ENCODE measurements around the gene BSND. TPM values are rescaled to one million over a fixed set of nuclear protein-coding genes. Genes with fewer than 3 reads are reported as not detected.
A peak's percentile ranks its signal among the peaks of the same experiment; 100 is the strongest.

BSND gene
- total RNA-seq, 1 experiment from 2014 or later = 0.17 TPM

GRCh38 chr1:55044617-55045397 is 46.1 kb downstream of the BSND start:
- Histone ChIP-seq H3K9ac (ENCODE audit: extremely low read depth, insufficient read length, low read length) (no peak overlapping the region), H3K4ac (ENCODE audit: low read depth, low read length) (no peak overlapping the region), H2BK15ac (ENCODE audit: low read depth, low read length) (no peak overlapping the region), H4K8ac (replicated peaks; ENCODE audit: insufficient read length, low read depth, low read length) (no peak overlapping the region), H3K9me3 (ENCODE audit: control insufficient read depth, low read depth, low read length) (no peaks in the 10 kb centered on the region), H4K91ac (ENCODE audit: insufficient read length, low read depth, low read length) (no peak overlapping the region), H2AFZ (ENCODE audit: low read length) (no peak overlapping the region), H3K56ac (ENCODE audit: insufficient read length, low read depth, low read length) (no peak overlapping the region), H3T11ph (ENCODE audit: low read length) (no peak overlapping the region), H3K79me1 (ENCODE audit: insufficient read depth, low read depth, low read length, poor library complexity, severe bottlenecking) (no peaks in the 10 kb centered on the region), H2BK120ac (ENCODE audit: low read depth, low read length, poor library complexity, severe bottlenecking) (no peak overlapping the region), H4K5ac (ENCODE audit: insufficient read length, low read depth, low read length) (no peak overlapping the region), H3K14ac (ENCODE audit: insufficient read depth, low read length) (no peak overlapping the region), H2BK5ac (ENCODE audit: insufficient read length, low read length) (no peak overlapping the region), H2BK12ac (ENCODE audit: insufficient read length, low read depth, low read length) (no peak overlapping the region), H3K27ac (ENCODE audit: insufficient read length, low read depth, low read length) (no peak overlapping the region), H3K18ac (ENCODE audit: insufficient read length, low read depth, low read length) (no peak overlapping the region), H4K20me1 (ENCODE audit: control insufficient read depth, insufficient read depth, insufficient read length) (no peaks in the 10 kb centered on the region), H3K23ac (ENCODE audit: insufficient read length, low read depth, low read length) (no peak overlapping the region), H2BK20ac (ENCODE audit: low read depth, low read length, poor library complexity, severe bottlenecking) (no peak overlapping the region), H3K23me2 (ENCODE audit: insufficient read length, low read depth, low read length, poor library complexity, severe bottlenecking) (peaks cover 13% of the 10 kb centered on the region), H3K4me2 (ENCODE audit: insufficient read depth, insufficient read length, low read length) (no peak overlapping the region), H3K79me2 (ENCODE audit: insufficient read depth, low read length) (peaks cover 18% of the 10 kb centered on the region; the same call in 1 of the 2 replicates), H3K4me1 (ENCODE audit: insufficient read depth, low read length) (peaks cover 4% of the 10 kb centered on the region; the same call in 1 of the 2 replicates), H3K27me3 (ENCODE audit: insufficient read depth, low read length) (peaks cover 2% of the 10 kb centered on the region; the same call in 1 of the 2 replicates), H2AK5ac (ENCODE audit: insufficient read length, low read length) (no peak overlapping the region)
- Mint-ChIP-seq H3K27me3 (ENCODE audit: low read depth) (peaks cover 19% of the 10 kb centered on the region), H3K4me1 (peaks cover 28% of the 10 kb centered on the region in 2 experiments), H3K27ac (peak overlapping the region in 1 of 3 experiments; percentile 58; a peak in 1 of 7 replicates), H3K36me3 (ENCODE audit: insufficient read depth in 1 of 3, low read depth in 3 of 3) (peaks cover 21 to 54% (median 23%) of the 10 kb centered on the region in 3 experiments), H3K9me3 (no peaks in the 10 kb centered on the region; a peak in 1 of 5 replicates), H3K4me3 (no peak overlapping the region)
- no peak for TF ChIP-seq CTCF (conservative IDR thresholded peaks at IDR 0.05)
- WGBS (ENCODE audit: extremely low coverage, insufficient read length, low lambda C conversion rate) = no CpG with 5 or more reads among the region's 15 CpGs
- DNase-seq = no peak
